Esophagus squamous epithelium (tissue), 4 donors: ENCODE data around the gene TBC1D2.

Experiments used
- CTCF ChIP-seq, 6 experiments: fragments of 450-650 bp in 4 of 6; fragments of 200-600 bp in 2 of 6; sonication (generic) in 2 of 6; IDR thresholded peaks; one replicate each; pipeline ENCODE4 v1.5.1; 2016 to 2019; ENCODE audit warnings: antibody characterized with exemption in 6 of 6, mild to moderate bottlenecking in 4 of 6, moderate library complexity in 4 of 6
- POLR2A ChIP-seq, 4 donors: fragments of 450-650 bp; IDR thresholded peaks; one replicate each; pipeline ENCODE4 v1.6.1; 2017; ENCODE audit warnings: antibody characterized with exemption in 4 of 4, mild to moderate bottlenecking in 4 of 4, moderate library complexity in 3 of 4

GRCh38 chr9:98210435-98210834 is 45.0 kb downstream of the TBC1D2 start:
- TF ChIP-seq CTCF (IDR thresholded peaks at IDR 0.05) = no peak
- no peak for TF ChIP-seq POLR2A (IDR thresholded peaks at IDR 0.05)
